Glutamatergic neuron (in vitro differentiated cells): ENCODE measurements around the gene NAA11. TPM values are rescaled to one million over a fixed set of nuclear protein-coding genes. Genes with fewer than 3 reads are reported as not detected.

Source experiments
- DNase-seq: peaks from one replicate; pipeline ENCODE4 v3.0.0; 2022
- H3K27ac Mint-ChIP-seq: one replicate; pipeline ENCODE4 v1.8.0; 2020; ENCODE audit warnings: mild to moderate bottlenecking, mixed read lengths, inconsistent platforms; ENCODE audit not compliant: unreplicated experiment
- H3K27me3 Mint-ChIP-seq: one replicate; pipeline ENCODE4 v1.8.0; 2020; ENCODE audit warnings: mild to moderate bottlenecking, moderate library complexity, mixed read lengths, inconsistent platforms; ENCODE audit not compliant: unreplicated experiment
- H3K36me3 Mint-ChIP-seq: one replicate; pipeline ENCODE4 v1.8.0; 2020; ENCODE audit warnings: mild to moderate bottlenecking, mixed read lengths, inconsistent platforms; ENCODE audit not compliant: unreplicated experiment
- H3K4me1 Mint-ChIP-seq: one replicate; pipeline ENCODE4 v1.8.0; 2020; ENCODE audit warnings: mild to moderate bottlenecking, low read depth, mixed read lengths, inconsistent platforms; ENCODE audit not compliant: unreplicated experiment
- H3K4me3 Mint-ChIP-seq: one replicate; pipeline ENCODE4 v1.8.0; 2020; ENCODE audit warnings: mild to moderate bottlenecking, mixed read lengths, inconsistent platforms; ENCODE audit not compliant: unreplicated experiment
- H3K9me3 Mint-ChIP-seq: one replicate; pipeline ENCODE4 v1.8.0; 2020; ENCODE audit warnings: mild to moderate bottlenecking, moderate library complexity, mixed read lengths, inconsistent platforms; ENCODE audit not compliant: unreplicated experiment
- total RNA-seq: library from RNA; stranded (reverse); fragmentation: NEBNext Ultra II Directional; extraction: Animal tissue kit (Norgen Biotek cat#: 25700); gene quantifications from one replicate; pipeline ENCODE4 v1.2.1, GENCODE V29; 2021; ENCODE audit not compliant: unreplicated experiment
- TF ChIP-seq, protein P1 (sequence below): fragments of 200-600 bp; sonication (generic); IDR thresholded peaks from one replicate; pipeline ENCODE4 v1.5.0; 2021; ENCODE audit not compliant: partially characterized antibody, unreplicated experiment

Gene NAA11
- total RNA-seq, 1 donor from 2014 or later: not detected

GRCh38 chr4:79362626-79363025, 36.8 kb upstream of the NAA11 start:
- peaks cover 28% of the 10 kb centered on the region for H3K4me1 Mint-ChIP-seq
- peaks cover 2% of the 10 kb centered on the region for H3K27me3 Mint-ChIP-seq
- no peak overlapping the region for H3K4me3 Mint-ChIP-seq
- H3K36me3 Mint-ChIP-seq: no peaks in the 10 kb centered on the region
- TF ChIP-seq, protein P1, sequence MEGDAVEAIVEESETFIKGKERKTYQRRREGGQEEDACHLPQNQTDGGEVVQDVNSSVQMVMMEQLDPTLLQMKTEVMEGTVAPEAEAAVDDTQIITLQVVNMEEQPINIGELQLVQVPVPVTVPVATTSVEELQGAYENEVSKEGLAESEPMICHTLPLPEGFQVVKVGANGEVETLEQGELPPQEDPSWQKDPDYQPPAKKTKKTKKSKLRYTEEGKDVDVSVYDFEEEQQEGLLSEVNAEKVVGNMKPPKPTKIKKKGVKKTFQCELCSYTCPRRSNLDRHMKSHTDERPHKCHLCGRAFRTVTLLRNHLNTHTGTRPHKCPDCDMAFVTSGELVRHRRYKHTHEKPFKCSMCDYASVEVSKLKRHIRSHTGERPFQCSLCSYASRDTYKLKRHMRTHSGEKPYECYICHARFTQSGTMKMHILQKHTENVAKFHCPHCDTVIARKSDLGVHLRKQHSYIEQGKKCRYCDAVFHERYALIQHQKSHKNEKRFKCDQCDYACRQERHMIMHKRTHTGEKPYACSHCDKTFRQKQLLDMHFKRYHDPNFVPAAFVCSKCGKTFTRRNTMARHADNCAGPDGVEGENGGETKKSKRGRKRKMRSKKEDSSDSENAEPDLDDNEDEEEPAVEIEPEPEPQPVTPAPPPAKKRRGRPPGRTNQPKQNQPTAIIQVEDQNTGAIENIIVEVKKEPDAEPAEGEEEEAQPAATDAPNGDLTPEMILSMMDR: no peak
- no peak for DNase-seq
- peaks cover 3% of the 10 kb centered on the region for H3K9me3 Mint-ChIP-seq
- peak overlapping the region; percentile 38 for H3K27ac Mint-ChIP-seq

DNA sequence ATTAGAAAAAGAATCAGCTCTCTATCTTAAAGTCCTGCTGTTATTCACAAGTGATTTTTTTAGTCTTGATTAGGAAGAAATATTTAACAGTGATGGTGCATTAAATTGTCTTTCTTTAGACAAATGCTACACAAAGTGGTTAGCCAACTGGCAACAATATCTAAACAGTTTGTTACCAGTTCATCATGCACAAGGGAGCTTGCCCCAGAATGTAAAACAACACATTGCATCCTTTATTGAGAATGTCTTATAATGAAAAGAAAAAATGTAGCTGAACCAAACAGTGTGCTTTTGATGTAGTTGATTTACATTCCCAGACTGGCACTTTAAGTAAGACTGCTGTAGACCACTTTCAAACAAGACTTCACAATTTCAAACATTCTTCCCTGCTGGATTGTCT, 34.1 kb upstream of the NAA11 start:
- Mint-ChIP-seq H3K9me3 (peaks cover 3% of the 10 kb centered on the region), H3K27ac (no peak overlapping the region), H3K27me3 (peaks cover 2% of the 10 kb centered on the region), H3K4me3 (no peak overlapping the region), H3K4me1 (peaks cover 22% of the 10 kb centered on the region), H3K36me3 (no peaks in the 10 kb centered on the region)
- DNase-seq: no peak
- TF ChIP-seq, protein P1: no peak

DNA sequence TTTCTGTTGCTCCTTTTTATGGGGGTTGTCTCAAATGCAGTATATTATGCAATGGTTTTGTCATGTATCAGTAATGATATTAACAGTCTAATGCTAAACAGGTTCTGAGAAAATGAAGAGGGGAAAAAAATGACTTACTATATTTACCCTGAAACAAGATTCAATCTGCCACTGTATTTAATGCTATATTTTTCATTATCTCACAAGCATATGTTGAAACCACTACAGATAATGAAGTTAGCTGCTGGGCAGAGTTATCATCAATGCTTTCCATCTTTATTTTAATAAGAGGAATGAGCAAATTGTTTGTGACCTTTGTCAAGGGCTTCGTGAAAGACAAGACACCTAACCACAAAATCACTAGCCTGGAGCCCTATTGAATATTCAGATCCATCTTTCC, 32.6 kb upstream of the NAA11 start:
- Mint-ChIP-seq H3K4me3 (no peak overlapping the region), H3K27me3 (no peaks in the 10 kb centered on the region), H3K9me3 (no peaks in the 10 kb centered on the region), H3K36me3 (no peaks in the 10 kb centered on the region), H3K4me1 (peaks cover 17% of the 10 kb centered on the region), H3K27ac (no peak overlapping the region)
- DNase-seq: no peak
- TF ChIP-seq, protein P1: no peak

DNA sequence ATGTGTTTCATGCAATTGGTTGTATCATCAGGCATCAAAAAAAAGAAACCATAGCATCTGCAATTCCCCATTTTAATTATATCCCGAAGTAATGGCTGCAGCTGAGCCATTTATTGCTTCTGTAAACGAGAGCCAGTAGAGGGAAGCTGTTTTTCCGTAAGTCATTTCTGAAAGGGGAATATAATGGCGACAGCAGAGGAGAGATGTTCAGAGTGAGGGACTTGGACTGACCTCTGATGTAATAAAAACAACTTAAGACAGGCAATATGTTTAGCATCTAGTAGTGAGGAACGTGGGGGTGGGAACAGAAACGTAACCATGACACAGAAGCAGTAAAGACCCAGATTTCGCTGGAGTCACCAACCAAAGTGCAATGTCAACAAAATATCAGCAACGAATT, 31.5 kb upstream of the NAA11 start:
- Mint-ChIP-seq H3K27ac (peak overlapping the region; percentile 42), H3K9me3 (no peaks in the 10 kb centered on the region), H3K4me3 (no peak overlapping the region), H3K36me3 (no peaks in the 10 kb centered on the region), H3K27me3 (no peaks in the 10 kb centered on the region), H3K4me1 (peaks cover 14% of the 10 kb centered on the region)
- DNase-seq: no peak
- TF ChIP-seq, protein P1: no peak

DNA sequence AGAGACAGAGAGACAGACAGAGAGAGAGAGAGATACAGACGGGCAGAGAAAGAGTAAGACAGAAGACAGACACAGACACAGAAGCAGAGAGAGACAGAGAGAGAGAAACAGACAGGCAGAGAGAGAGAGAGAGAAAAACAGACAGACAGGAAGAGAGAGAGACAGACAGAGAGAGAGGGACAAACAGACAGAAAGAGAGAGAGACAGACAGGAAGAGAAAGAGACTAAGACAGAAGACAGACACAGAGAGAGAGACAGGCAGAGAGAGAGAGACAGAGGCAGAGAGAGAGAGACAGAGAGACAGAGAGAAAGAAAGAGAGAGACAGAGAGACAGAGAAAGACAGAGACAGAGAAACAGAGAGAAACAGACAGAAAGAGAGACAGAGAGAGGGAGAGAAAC, 27.2 kb upstream of the NAA11 start:
- no peak overlapping the region for H3K27ac Mint-ChIP-seq
- peaks cover 5% of the 10 kb centered on the region for H3K4me1 Mint-ChIP-seq
- TF ChIP-seq, protein P1: no peak
- no peak for DNase-seq
- no peak overlapping the region for H3K4me3 Mint-ChIP-seq
- peaks cover 4% of the 10 kb centered on the region for H3K36me3 Mint-ChIP-seq
- H3K9me3 Mint-ChIP-seq: peaks cover 3% of the 10 kb centered on the region
- no peaks in the 10 kb centered on the region for H3K27me3 Mint-ChIP-seq
